Mesendoderm (in vitro differentiated cells): ENCODE measurements around the gene OPN1MW2.
"Not testable (repeated sequence)": the region's sequence is repeated elsewhere in the genome, so short reads cannot be mapped to it uniquely, and the experiment has no call there.

ENCODE experiments used
- DNase-seq: peaks from one replicate; pipeline ENCODE4 v3.0.0; 2013
- H2AK5ac ChIP-seq: 2 replicates; pipeline ENCODE4 v1.6.1; 2013; ENCODE audit warnings: low read length, inconsistent platforms
- H2BK120ac ChIP-seq: 2 replicates; pipeline ENCODE4 v1.6.1; 2013; ENCODE audit warnings: low read depth, mild to moderate bottlenecking, low read length, moderate library complexity, mixed read lengths
- H2BK15ac ChIP-seq: replicated peaks from 2 replicates; pipeline ENCODE4 v1.6.1; 2013; ENCODE audit warnings: low read depth, mild to moderate bottlenecking, moderate library complexity
- H2BK5ac ChIP-seq: 2 replicates; pipeline ENCODE4 v1.6.1; 2013; ENCODE audit warnings: low read length, inconsistent platforms
- H3K18ac ChIP-seq: 2 replicates; pipeline ENCODE4 v1.6.1; 2013; ENCODE audit warnings: mild to moderate bottlenecking, low read length, mixed read lengths
- H3K23ac ChIP-seq: one replicate; pipeline ENCODE4 v1.6.1; 2013; ENCODE audit warnings: low read length
- H3K27ac ChIP-seq: 2 replicates; pipeline ENCODE4 v1.5.1; 2013; ENCODE audit warnings: low read depth, mild to moderate bottlenecking, inconsistent platforms, low read length, moderate library complexity
- H3K27me3 ChIP-seq: 2 replicates; pipeline ENCODE4 v1.6.1; 2013; ENCODE audit warnings: low read length, control low read depth, mild to moderate bottlenecking, inconsistent platforms; ENCODE audit not compliant: insufficient read depth, poor library complexity
- H3K36me3 ChIP-seq: 2 replicates; pipeline ENCODE4 v1.6.1; 2013; ENCODE audit warnings: low read length, inconsistent platforms; ENCODE audit not compliant: control insufficient read depth, insufficient read depth
- H3K4ac ChIP-seq: one replicate; pipeline ENCODE4 v1.6.1; 2013; ENCODE audit warnings: low read depth, mild to moderate bottlenecking, low read length, moderate library complexity
- H3K4me1 ChIP-seq: 2 replicates; pipeline ENCODE4 v1.6.1; 2013; ENCODE audit warnings: low read depth, low read length, inconsistent platforms; ENCODE audit not compliant: control insufficient read depth
- H3K4me2 ChIP-seq: 2 replicates; pipeline ENCODE4 v1.6.1; 2013; ENCODE audit warnings: low read length
- H3K4me3 ChIP-seq: 2 replicates; pipeline ENCODE4 v1.5.1; 2013; ENCODE audit warnings: mild to moderate bottlenecking, low read length
- H3K56ac ChIP-seq: one replicate; pipeline ENCODE4 v1.6.1; 2013; ENCODE audit warnings: low read length
- H3K79me1 ChIP-seq: 2 replicates; pipeline ENCODE4 v1.6.1; 2013; ENCODE audit warnings: low read length, inconsistent platforms
- H3K79me2 ChIP-seq: 2 replicates; pipeline ENCODE4 v1.6.1; 2013; ENCODE audit warnings: mild to moderate bottlenecking, low read length; ENCODE audit not compliant: control insufficient read depth, insufficient read depth
- H3K9ac ChIP-seq: 2 replicates; pipeline ENCODE4 v1.6.1; 2013; ENCODE audit warnings: low read length, inconsistent platforms
- H4K5ac ChIP-seq: one replicate; pipeline ENCODE4 v1.6.1; 2013; ENCODE audit warnings: low read length
- H4K8ac ChIP-seq: one replicate; pipeline ENCODE4 v1.6.1; 2013; ENCODE audit warnings: low read depth, mild to moderate bottlenecking, control low read depth, low read length, moderate library complexity
- WGBS: extraction: QIAGEN DNeasy Blood & Tissue Kit; methylation state at CpG from one replicate; pipeline ENCODE4 v1.1.7; 2013; ENCODE audit warnings: low lambda C conversion rate, missing lambda C conversion rate; ENCODE audit not compliant: insufficient coverage; ENCODE audit errors: extremely low coverage; 5-methylcytosine and 5-hydroxymethylcytosine counted together

OPN1MW2 gene

GRCh38 chrX:154226706-154227105 is 7.2 kb downstream of the OPN1MW2 start:
- H3K56ac ChIP-seq, H3K36me3 ChIP-seq, H3K18ac ChIP-seq, H3K23ac ChIP-seq, H2BK15ac ChIP-seq, H3K79me2 ChIP-seq, H3K4me1 ChIP-seq, H2BK5ac ChIP-seq, H3K79me1 ChIP-seq, H3K4ac ChIP-seq, DNase-seq, H3K27me3 ChIP-seq, H4K8ac ChIP-seq, H2AK5ac ChIP-seq, H3K4me2 ChIP-seq, H2BK120ac ChIP-seq, H3K4me3 ChIP-seq, H3K9ac ChIP-seq, H4K5ac ChIP-seq, H3K27ac ChIP-seq: not testable (repeated sequence)
- no CpG with 5 or more reads among the region's 9 CpGs for WGBS

- no CpG with 5 or more reads among the region's 3 CpGs for WGBS
- not testable (repeated sequence) for H2BK15ac ChIP-seq, H3K56ac ChIP-seq, H3K4me2 ChIP-seq, H3K4me3 ChIP-seq, H3K4ac ChIP-seq, H3K18ac ChIP-seq, H3K27ac ChIP-seq, H2AK5ac ChIP-seq, H3K79me2 ChIP-seq, H4K8ac ChIP-seq, H3K4me1 ChIP-seq, H2BK120ac ChIP-seq, H3K27me3 ChIP-seq, DNase-seq, H2BK5ac ChIP-seq, H3K9ac ChIP-seq, H3K36me3 ChIP-seq, H4K5ac ChIP-seq, H3K23ac ChIP-seq, H3K79me1 ChIP-seq
Observed at GRCh38 chrX:154231443-154231842, 11.9 kb downstream of the OPN1MW2 start.

GRCh38 chrX:154233620-154234019 is 14.1 kb downstream of the OPN1MW2 start:
- H2AK5ac ChIP-seq, H3K79me2 ChIP-seq, H2BK15ac ChIP-seq, H4K5ac ChIP-seq, H3K4me2 ChIP-seq, H3K9ac ChIP-seq, H3K4ac ChIP-seq, H3K56ac ChIP-seq, H2BK120ac ChIP-seq, H3K4me3 ChIP-seq, H2BK5ac ChIP-seq, H4K8ac ChIP-seq, DNase-seq, H3K27ac ChIP-seq, H3K18ac ChIP-seq, H3K23ac ChIP-seq, H3K4me1 ChIP-seq, H3K27me3 ChIP-seq, H3K36me3 ChIP-seq, H3K79me1 ChIP-seq: not testable (repeated sequence)
- WGBS: no CpG with 5 or more reads among the region's 16 CpGs

GRCh38 chrX:154238939-154239559 is 19.5 kb downstream of the OPN1MW2 start:
- WGBS: no CpG with 5 or more reads among the region's 11 CpGs
- H2AK5ac ChIP-seq, H4K8ac ChIP-seq, H3K27me3 ChIP-seq, H3K79me1 ChIP-seq, H3K4ac ChIP-seq, H3K23ac ChIP-seq, H3K27ac ChIP-seq, DNase-seq, H3K79me2 ChIP-seq, H3K4me2 ChIP-seq, H3K4me3 ChIP-seq, H2BK120ac ChIP-seq, H3K56ac ChIP-seq, H3K36me3 ChIP-seq, H3K18ac ChIP-seq, H4K5ac ChIP-seq, H3K4me1 ChIP-seq, H2BK5ac ChIP-seq, H3K9ac ChIP-seq, H2BK15ac ChIP-seq: not testable (repeated sequence)

GRCh38 chrX:154239982-154240503 is 20.5 kb downstream of the OPN1MW2 start:
- WGBS: no CpG with 5 or more reads among the region's 8 CpGs
- not testable (repeated sequence) for H3K4me3 ChIP-seq, H3K9ac ChIP-seq, H3K18ac ChIP-seq, H3K79me2 ChIP-seq, H3K27me3 ChIP-seq, H2BK5ac ChIP-seq, H3K36me3 ChIP-seq, H4K8ac ChIP-seq, DNase-seq, H3K79me1 ChIP-seq, H2BK15ac ChIP-seq, H2AK5ac ChIP-seq, H3K27ac ChIP-seq, H4K5ac ChIP-seq, H3K4me2 ChIP-seq, H3K4ac ChIP-seq, H3K23ac ChIP-seq, H2BK120ac ChIP-seq, H3K56ac ChIP-seq, H3K4me1 ChIP-seq
